Stimulated activated CD4-positive, alpha-beta T cell treated with anti-CD3 and anti-CD28 coated beads, Interleukin-12 subunit alpha, Interleukin-12 subunit beta, amount 100 ng/mL, for 4 hours (primary cell): ENCODE results near the gene ADARB2.
"Not testable (repeated sequence)": the region's sequence is repeated elsewhere in the genome, so short reads cannot be mapped to it uniquely, and the experiment has no call there.

Experiments
- DNase-seq: peaks from one replicate; pipeline ENCODE4 v3.0.0-alpha.2; 2020

ADARB2 gene

DNA sequence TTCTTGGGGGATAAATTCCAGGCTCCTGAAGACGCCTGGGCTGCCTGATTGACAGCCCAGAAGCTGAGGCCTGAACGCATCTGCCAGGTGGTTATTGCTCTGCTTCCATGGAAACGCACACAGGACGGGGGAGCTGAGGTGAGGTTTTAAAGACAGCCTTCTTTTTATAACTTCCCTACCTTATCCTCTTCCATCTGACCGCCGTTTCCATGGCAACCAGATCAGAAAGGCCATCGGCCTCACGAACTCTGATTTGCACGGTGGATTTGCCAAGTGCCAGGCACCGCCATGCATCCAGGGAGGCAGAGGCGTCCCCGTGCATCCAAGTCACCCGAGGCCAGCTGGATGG, 260.9 kb downstream of the ADARB2 start:
- no peak for DNase-seq

DNA sequence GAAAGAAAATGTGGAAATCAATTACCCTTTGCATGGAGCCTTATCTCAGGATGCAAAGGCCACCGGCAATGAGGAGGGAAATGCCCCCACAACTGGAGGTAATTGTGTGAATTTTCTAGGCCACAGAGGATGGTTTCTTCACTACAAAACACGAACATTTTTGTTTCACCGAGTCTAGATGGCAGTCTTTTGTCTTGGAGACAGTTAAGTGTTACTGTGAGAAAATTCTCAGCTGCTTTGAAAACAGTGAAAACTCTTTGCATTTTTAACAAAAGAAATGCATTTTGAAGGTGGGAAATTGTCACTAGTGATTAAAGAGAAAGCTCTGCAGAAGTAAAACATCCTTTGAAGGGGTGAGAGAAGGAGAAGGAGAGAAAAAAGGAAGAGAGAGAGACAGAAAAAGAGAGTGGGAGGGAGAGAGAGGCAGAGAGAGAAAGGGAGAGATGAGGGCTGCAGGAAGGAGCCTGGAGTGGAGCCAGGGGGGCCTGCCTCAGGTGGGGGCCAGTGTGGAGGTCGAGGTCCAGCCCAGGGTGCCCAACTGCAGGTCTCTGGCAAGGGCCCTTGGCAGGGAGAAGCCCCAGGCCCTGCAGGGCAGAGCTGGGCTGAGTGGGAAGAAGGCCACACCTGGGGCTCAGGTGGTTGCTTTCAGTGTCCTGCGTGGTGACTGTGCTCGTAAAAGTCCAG, 261.4 kb downstream of the ADARB2 start:
- DNase-seq, result no peak

GRCh38 chr10:1475098-1475591, 262.2 kb downstream of the ADARB2 start:
- DNase-seq, result no peak

DNA sequence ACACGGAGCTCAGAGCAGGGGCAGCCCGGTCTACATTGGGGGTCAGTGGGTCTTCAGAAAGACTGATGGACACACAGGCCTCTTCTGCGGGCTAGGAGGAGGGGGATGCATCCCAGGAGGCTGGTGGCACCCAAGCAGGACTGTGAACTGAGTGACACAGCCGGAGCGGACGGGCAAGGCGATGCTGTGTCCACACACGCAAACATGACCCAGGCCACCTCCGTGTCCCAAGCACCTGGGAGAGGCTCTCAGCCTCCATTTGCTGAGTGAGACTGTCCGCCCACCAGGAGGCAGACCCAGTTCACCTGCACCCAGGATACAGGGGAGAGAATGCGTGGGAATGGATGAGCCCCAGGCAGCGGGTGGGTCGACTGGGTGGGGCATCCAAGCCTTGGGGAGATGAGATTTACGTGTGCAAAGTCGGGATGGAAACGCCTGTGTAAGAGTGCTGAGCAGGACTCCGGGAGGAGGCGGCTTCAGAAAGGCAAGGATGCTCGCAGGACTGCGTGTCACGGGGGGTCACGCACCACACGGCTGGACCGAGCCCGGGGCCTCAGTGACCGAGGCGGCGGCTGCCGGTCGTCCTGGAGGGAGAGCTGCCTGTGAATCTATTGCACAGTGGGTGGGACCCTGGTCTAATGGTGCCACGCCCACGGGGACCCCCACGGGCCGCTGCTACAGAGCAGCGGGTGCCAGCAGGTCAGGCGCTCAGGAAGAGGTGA, 262.8 kb downstream of the ADARB2 start:
- no peak for DNase-seq

GRCh38 chr10:1473874-1474273, 263.5 kb downstream of the ADARB2 start:
- no peak for DNase-seq

DNA sequence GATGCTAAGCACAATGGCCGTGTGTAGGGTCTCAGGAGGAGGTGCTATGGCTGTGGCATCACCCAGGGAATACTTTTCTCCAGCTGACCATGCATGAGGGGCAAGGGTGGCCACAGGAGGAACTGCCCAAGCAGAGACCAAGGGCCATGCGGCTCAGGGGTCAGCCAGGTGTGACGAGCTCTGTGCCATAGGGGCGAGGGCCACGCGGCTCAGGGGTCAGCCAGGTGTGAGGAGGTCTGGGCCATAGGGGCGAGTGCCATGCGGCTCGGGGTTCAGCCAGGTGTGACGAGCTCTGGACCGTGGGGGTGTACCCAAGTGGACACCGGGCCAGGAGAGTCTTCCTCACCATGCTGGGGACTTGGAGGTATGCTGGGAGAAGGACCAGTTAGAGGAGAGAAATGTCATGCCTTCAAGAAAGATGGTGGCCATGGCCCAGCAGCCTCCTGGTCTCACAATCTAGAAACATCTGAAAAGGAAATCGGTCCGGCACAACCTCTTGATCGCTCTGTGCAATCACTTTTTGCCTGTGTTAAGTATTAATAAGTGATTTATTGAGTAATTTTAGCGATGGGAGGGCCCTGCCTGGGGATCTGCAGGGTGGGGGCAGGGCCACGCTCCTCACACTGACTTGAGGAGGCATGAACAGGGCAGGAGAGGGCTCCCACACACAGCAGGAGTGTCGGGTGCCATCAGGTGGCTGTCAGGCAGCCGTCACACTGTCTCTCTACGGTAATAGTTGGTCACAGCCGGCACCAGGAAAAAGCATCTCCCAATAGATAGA, 265.0 kb downstream of the ADARB2 start:
- DNase-seq, result no peak

DNA sequence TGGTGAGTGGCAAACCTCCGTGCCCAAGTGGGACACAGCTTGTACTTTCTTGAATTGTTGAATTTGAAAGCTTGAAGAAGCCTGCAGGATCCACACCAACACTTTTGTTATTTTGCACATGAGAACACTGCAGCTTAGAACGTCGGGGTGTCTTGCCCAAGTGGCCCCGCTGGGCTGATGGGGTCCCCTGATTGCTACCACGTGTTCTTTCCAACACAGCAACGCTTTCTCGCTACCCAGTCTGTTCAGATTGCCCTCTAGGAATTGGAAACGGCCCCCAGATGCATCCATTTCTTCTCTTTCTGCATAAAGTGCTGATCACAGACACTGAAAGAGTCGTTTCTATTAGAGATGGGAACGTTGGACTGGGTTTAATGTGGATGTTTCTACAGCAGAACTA, 268.5 kb downstream of the ADARB2 start:
- no peak for DNase-seq

GRCh38 chr10:1467334-1468076, 269.8 kb downstream of the ADARB2 start:
- DNase-seq, result no peak

DNA sequence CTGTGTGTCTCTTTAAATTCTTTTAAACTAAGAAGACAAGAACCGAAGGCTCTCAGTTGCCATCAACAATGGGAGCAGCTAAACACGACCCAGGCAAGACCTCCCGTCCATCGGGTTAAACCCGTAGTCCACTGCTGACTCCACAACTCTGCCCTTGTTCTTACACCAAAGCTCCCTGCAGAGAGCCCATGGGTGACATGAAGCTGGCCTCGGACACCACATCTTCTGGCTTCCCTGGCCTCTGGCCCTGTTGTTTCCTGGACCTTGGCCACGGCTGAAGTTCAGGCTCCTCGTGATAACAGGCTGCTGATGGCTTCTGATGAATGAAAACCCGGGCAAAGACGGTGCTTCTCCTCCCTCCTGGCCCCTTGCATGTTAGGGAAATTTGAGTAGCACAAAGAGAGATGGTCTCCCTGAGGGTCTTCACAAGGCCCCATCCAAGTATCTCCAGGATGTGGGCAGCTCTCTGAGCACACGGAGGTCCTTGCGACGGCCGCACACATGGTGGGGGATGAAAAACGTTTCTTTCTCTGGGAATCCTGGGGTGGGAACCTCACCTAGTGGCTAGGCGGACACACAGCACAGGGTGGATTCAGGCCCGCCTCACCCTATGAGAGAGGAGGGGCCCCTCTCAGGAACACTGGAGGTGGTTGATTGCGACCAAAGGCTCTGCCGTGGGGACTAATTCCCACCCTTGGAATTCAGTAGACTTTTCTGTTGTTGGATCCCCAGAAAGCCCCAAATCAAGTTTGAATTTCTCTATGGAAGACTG, 271.1 kb downstream of the ADARB2 start:
- DNase-seq, result no peak

DNA sequence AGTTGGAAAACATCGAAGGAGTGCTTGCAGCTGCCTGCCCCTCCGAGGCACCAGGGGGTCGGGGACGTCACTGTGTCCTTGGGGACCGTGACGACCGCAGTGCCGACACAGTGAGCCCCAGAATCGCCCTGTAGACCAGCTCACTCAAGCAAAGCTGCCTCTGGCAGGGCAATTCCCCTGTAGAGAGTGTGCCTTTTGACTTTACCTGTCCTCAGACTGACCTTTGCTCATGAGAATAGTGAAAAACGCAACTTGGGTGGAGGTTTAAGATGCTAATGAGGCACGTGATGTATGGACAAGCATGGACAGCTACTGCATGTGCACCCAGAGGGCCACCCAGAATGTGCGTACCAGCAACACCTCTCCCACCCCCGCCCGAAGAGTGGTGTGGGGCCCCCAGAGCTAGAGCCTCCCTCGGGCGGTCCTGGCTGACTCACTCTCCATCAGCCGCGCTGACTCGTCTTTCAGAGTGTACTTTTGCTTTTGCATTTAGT, 271.9 kb downstream of the ADARB2 start:
- no peak for DNase-seq

DNA sequence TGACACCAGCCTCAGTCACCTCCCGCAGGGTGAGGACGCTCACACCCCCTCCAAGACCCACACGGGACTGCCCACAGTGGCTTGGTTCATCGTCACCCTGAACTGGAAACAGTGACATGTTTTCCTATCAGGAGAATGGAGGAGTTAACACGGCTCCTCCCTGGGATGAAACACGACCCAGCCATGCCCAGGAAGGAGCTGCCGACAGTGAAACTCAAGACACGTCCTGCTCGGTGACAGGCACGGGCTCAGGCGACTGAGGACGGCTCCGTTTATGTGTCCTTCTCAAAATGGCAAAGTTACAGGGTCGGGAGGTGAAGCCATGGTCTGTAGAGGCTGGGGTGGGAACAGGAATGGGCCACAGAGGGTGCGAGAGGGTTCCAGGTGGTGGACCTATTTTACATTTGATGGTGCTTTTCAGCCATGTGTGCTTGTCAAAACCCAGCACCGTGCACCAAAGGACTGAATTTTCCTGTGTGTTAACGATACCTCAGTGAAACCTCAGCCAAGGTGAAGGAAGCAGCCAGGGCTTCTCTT, 272.4 kb downstream of the ADARB2 start:
- DNase-seq, result no peak

DNA sequence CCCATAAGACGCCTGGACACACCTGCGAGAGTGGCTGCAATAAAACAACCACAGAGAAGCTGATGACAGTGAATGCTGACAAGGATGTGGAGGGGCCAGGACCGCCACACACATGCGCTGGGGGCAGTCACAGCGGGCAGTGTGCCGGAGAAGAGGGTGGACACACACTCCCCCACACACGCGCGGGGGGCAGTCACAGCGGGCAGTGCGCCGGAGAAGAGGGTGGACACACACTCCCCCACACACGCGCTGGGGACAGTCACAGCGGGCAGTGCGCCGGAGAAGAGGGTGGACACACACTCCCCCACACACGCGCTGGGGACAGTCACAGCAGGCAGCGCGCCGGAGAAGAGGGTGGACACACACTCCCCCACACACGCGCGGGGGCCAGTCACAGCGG, 273.4 kb downstream of the ADARB2 start:
- DNase-seq, result not testable (repeated sequence)

GRCh38 chr10:1462994-1463633, 274.2 kb downstream of the ADARB2 start:
- no peak for DNase-seq

DNA sequence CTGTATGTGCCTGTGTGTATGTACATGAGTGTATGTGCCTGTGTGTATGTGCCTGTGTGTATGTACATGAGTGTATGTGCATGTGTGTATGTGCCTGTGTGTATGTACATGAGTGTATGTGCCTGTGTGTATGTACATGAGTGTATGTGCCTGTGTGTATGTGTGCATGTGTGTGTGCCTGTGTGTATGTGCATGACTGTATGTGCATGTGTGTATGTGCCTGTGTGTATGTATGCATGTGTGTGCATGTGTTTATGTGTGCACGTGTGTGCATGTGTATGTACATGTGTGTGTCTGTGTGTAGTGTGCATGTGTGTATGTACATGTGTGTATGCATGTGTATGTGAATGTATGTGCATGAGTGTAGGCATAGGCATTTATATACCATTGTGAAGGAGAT, 274.8 kb downstream of the ADARB2 start:
- no peak for DNase-seq

GRCh38 chr10:1462032-1462431, 275.3 kb downstream of the ADARB2 start:
- no peak for DNase-seq

- no peak for DNase-seq
These were observed 276.3 kb downstream of the ADARB2 start for GRCh38 chr10:1461016-1461415.

DNA sequence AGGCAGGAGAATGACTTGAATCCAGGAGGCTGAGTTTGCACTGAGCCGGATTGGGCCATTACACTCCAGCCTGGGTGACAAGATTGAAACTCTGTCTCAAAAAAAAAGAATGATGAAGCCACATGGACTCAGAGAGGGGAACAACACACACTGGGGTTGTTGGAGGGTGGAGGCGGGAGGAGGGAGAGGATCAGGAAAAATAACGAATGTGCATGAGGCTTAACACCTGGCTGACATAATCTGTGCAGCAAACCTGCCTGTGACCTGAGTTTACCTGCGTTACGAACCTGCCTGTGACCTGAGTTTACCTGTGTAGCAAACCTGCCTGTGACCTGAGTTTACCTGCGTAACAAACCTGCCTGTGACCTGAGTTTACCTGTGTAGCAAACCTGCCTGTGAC, 277.7 kb downstream of the ADARB2 start:
- not testable (repeated sequence) for DNase-seq

GRCh38 chr10:1454951-1455350, 282.4 kb downstream of the ADARB2 start:
- DNase-seq, result no peak

DNA sequence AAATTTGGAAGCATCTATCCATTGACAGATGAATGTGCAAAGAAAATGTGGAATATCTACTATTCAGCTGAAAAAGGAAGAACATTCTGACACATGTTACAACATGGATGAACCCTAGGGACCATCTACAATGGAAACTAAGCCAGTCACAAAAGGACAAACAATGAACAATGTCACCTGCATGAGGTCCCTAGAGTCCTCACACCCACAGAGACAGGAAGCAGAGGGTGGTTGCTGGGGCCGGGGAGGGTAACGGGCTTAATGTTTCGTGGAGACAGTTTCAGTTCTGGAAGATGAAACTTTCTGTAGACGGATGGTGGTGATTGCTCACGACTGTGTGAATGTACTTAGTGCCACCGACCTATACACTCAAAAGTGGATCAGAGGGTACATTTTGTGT, 282.9 kb downstream of the ADARB2 start:
- no peak for DNase-seq

DNA sequence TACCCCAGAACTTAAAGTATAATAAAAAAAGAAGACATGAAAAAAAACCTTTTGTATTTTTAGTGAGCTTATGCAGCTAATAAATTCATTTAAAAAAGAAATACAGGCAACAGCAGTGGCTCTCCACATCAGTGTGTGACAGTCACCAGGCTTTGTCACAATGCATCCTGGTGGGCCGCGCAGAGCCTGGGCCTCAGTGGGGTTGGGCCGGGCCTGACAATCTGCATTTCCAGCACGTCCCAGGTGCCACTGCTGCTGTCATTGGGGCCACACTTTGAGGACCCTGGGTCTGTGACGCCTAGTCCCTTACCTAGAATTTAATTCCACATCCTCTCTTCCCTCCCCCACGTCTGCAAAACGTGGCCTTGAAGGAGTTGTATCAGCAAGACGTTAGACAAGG, 284.5 kb downstream of the ADARB2 start:
- DNase-seq, result no peak

GRCh38 chr10:1451941-1452340, 285.4 kb downstream of the ADARB2 start:
- DNase-seq, result no peak
